Measurements from ENCODE around the gene MACROD1. TPM values are rescaled to one million over a fixed set of nuclear protein-coding genes. Genes with fewer than 3 reads are reported as not detected.

The MACROD1 gene
- total and polyA plus RNA-seq, 9 of the 15 experiments (the other 6 are each of a cell fraction or from before 2014, with no cell fraction given): 1.1 to 60.0 (median 26.4) TPM

DNA sequence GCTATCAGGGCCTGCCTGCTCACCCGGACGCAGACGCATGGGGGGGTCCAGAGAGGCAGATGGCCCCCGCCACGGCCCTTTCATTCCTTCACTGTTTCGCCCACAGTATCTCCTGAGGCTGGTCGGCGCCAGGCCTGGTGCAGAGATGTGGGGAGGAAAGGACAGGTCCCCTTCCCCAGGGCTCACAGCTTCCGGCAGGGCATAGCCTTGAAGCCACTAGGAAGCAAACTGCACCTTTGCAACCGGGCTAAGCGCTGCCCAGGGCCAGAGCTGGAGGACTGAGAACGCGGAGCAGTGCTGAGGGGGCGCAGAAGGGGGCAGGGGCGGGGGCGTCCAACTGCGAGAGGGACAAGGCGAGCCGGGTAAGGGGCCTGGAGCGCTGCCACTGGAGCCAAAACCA lies 150.4 kb downstream of the MACROD1 start:
- H3K36me3 ChIP-seq (ENCODE audit: control insufficient read depth, insufficient read depth, low read length): no peaks in the 10 kb centered on the region
- POLR2A ChIA-PET: interaction anchor here (0.5 to 1.7 kb wide), 8 partner anchors 8 to 33 kb away, joined by 3 to 8 read pairs (median 4); no protein-coding TSS in a partner anchor
- FAIRE-seq: no peak
- H3K79me2 ChIP-seq (ENCODE audit: control insufficient read depth, insufficient read depth, low read length): no peaks in the 10 kb centered on the region
- CTCF ChIA-PET (ENCODE audit: low intra/inter-chr PET ratio): no interaction called here
- peaks cover 0 to 44% of the 10 kb centered on the region in 2 experiments; a peak in 2 of 5 replicates for H3K4me1 ChIP-seq (replicated peaks in 1 of 2; ENCODE audit: control insufficient read depth in 2 of 2, insufficient read depth in 2 of 2, low read length in 2 of 2)
- no peak overlapping the region for H3K4me3 ChIP-seq
- H3K27ac ChIP-seq (ENCODE audit: extremely low read depth, low read depth, low read length): no peak overlapping the region
- H3K27me3 ChIP-seq (ENCODE audit: control insufficient read depth in 2 of 2, insufficient read depth in 2 of 2, low read length in 2 of 2): peaks cover 0 to 3% of the 10 kb centered on the region in 2 experiments; a peak in 1 of 5 replicates
- H3K9ac ChIP-seq (ENCODE audit: insufficient read depth in 1 of 2, low read depth in 2 of 2, low read length in 2 of 2): no peak overlapping the region; a peak in 1 of 4 replicates
- in situ Hi-C loops (cut with MboI) (no loop called here), intact Hi-C loops (cut with micrococcal nuclease) (no loop called here)
- DNase-seq (ENCODE audit: extremely low read depth in 1 of 4, low spot score in 3 of 4): no peak
- BruUV-seq (replicated peaks): no TSS peak
- peaks cover 47% of the 10 kb centered on the region for H4K20me1 ChIP-seq (replicated peaks; ENCODE audit: control insufficient read depth, insufficient read depth, low read length)
- H3K9me3 ChIP-seq (replicated peaks; ENCODE audit: control insufficient read depth, insufficient read depth, low read depth, low read length): no peaks in the 10 kb centered on the region; the same call in 1 of the 2 replicates
- WGBS (ENCODE audit: insufficient coverage, low coverage, missing lambda C conversion rate): 53% methylated on average over 13 of the region's 20 CpGs
- no peak overlapping the region for H2AFZ ChIP-seq (ENCODE audit: low read depth, low read length)
- ATAC-seq: no peak
- no peaks in the 10 kb centered on the region for H3K9me1 ChIP-seq (ENCODE audit: control insufficient read depth, insufficient read depth, low read length)
- no peak overlapping the region for H3K4me2 ChIP-seq (ENCODE audit: insufficient read depth, low read length)
- TF ChIP-seq ZNF561 (CRISPR knock-in tag; conservative IDR thresholded peaks at IDR 0.05) (no peak), ZNF3 (CRISPR knock-in tag; IDR thresholded peaks at IDR 0.05) (no peak), ZNF76 (CRISPR knock-in tag; IDR thresholded peaks at IDR 0.05; ENCODE audit: borderline replicate concordance) (no peak), RBM39 (optimal IDR thresholded peaks at IDR 0.05; ENCODE audit: low read depth, low read length) (no peak), RBM17 (IDR thresholded peaks at IDR 0.05; ENCODE audit: borderline replicate concordance, low read depth, low read length) (no peak), ZC3H11A (IDR thresholded peaks at IDR 0.05; ENCODE audit: low read depth, low read length) (no peak), HEY1 (CRISPR knock-in tag; IDR thresholded peaks at IDR 0.05; ENCODE audit: borderline replicate concordance) (no peak), TCF3 (CRISPR knock-in tag; IDR thresholded peaks at IDR 0.05) (no peak)
- TF ChIP-seq, protein P1, sequence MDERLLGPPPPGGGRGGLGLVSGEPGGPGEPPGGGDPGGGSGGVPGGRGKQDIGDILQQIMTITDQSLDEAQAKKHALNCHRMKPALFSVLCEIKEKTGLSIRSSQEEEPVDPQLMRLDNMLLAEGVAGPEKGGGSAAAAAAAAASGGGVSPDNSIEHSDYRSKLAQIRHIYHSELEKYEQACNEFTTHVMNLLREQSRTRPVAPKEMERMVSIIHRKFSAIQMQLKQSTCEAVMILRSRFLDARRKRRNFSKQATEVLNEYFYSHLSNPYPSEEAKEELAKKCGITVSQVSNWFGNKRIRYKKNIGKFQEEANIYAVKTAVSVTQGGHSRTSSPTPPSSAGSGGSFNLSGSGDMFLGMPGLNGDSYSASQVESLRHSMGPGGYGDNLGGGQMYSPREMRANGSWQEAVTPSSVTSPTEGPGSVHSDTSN (CRISPR knock-in tag; IDR thresholded peaks at IDR 0.05; ENCODE audit: low read depth): no peak
- TF ChIP-seq, protein P1 (tag; conservative IDR thresholded peaks at IDR 0.05; ENCODE audit: low read depth): no peak
- TF ChIP-seq, protein P2, sequence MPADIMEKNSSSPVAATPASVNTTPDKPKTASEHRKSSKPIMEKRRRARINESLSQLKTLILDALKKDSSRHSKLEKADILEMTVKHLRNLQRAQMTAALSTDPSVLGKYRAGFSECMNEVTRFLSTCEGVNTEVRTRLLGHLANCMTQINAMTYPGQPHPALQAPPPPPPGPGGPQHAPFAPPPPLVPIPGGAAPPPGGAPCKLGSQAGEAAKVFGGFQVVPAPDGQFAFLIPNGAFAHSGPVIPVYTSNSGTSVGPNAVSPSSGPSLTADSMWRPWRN (IDR thresholded peaks at IDR 0.05; ENCODE audit: low read depth): no peak
- TF ChIP-seq, protein P3, sequence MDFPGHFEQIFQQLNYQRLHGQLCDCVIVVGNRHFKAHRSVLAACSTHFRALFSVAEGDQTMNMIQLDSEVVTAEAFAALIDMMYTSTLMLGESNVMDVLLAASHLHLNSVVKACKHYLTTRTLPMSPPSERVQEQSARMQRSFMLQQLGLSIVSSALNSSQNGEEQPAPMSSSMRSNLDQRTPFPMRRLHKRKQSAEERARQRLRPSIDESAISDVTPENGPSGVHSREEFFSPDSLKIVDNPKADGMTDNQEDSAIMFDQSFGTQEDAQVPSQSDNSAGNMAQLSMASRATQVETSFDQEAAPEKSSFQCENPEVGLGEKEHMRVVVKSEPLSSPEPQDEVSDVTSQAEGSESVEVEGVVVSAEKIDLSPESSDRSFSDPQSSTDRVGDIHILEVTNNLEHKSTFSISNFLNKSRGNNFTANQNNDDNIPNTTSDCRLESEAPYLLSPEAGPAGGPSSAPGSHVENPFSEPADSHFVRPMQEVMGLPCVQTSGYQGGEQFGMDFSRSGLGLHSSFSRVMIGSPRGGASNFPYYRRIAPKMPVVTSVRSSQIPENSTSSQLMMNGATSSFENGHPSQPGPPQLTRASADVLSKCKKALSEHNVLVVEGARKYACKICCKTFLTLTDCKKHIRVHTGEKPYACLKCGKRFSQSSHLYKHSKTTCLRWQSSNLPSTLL (IDR thresholded peaks at IDR 0.05): no peak
- TF ChIP-seq, protein P4, sequence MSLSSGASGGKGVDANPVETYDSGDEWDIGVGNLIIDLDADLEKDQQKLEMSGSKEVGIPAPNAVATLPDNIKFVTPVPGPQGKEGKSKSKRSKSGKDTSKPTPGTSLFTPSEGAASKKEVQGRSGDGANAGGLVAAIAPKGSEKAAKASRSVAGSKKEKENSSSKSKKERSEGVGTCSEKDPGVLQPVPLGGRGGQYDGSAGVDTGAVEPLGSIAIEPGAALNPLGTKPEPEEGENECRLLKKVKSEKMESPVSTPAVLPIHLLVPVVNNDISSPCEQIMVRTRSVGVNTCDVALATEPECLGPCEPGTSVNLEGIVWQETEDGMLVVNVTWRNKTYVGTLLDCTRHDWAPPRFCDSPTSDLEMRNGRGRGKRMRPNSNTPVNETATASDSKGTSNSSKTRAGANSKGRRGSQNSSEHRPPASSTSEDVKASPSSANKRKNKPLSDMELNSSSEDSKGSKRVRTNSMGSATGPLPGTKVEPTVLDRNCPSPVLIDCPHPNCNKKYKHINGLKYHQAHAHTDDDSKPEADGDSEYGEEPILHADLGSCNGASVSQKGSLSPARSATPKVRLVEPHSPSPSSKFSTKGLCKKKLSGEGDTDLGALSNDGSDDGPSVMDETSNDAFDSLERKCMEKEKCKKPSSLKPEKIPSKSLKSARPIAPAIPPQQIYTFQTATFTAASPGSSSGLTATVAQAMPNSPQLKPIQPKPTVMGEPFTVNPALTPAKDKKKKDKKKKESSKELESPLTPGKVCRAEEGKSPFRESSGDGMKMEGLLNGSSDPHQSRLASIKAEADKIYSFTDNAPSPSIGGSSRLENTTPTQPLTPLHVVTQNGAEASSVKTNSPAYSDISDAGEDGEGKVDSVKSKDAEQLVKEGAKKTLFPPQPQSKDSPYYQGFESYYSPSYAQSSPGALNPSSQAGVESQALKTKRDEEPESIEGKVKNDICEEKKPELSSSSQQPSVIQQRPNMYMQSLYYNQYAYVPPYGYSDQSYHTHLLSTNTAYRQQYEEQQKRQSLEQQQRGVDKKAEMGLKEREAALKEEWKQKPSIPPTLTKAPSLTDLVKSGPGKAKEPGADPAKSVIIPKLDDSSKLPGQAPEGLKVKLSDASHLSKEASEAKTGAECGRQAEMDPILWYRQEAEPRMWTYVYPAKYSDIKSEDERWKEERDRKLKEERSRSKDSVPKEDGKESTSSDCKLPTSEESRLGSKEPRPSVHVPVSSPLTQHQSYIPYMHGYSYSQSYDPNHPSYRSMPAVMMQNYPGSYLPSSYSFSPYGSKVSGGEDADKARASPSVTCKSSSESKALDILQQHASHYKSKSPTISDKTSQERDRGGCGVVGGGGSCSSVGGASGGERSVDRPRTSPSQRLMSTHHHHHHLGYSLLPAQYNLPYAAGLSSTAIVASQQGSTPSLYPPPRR (CRISPR knock-in tag; IDR thresholded peaks at IDR 0.05; ENCODE audit: borderline replicate concordance): no peak
